ENCODE results near the gene RPS6KL1. TPM values are rescaled to one million over a fixed set of nuclear protein-coding genes. Genes with fewer than 3 reads are reported as not detected.

The RPS6KL1 gene
- total and polyA plus RNA-seq, 5 donors, result 10.5 to 20.7 (median 17.2) TPM

Other genes starting within 250 kb of the RPS6KL1 start
- gene AREL1, start 210.2 kb downstream of the RPS6KL1 start, total RNA-seq, result 10 to 100 TPM; 22.2 to 25.4 (median 23.3) TPM
- gene AREL1, start 210.2 kb downstream of the RPS6KL1 start, polyA plus RNA-seq, result 8.2 TPM
- 10 to 100 TPM; 29.3 to 38.8 (median 38.1) TPM for gene FCF1, start 210.1 kb downstream of the RPS6KL1 start, total RNA-seq
- 13.7 TPM for gene FCF1, start 210.1 kb downstream of the RPS6KL1 start, polyA plus RNA-seq
- 10 to 100 TPM; 31.4 to 36.3 (median 34.4) TPM for gene YLPM1, start 159.9 kb downstream of the RPS6KL1 start, total RNA-seq
- 15.5 TPM for gene YLPM1, start 159.9 kb downstream of the RPS6KL1 start, polyA plus RNA-seq
- not detected for gene PROX2, start 47.1 kb downstream of the RPS6KL1 start, total RNA-seq
- gene PROX2, start 47.1 kb downstream of the RPS6KL1 start, polyA plus RNA-seq, result not detected
- gene DLST, start 41.3 kb downstream of the RPS6KL1 start, total RNA-seq, result 100 to 1,000 TPM; 121 to 148 (median 144) TPM
- 87.6 TPM for gene DLST, start 41.3 kb downstream of the RPS6KL1 start, polyA plus RNA-seq
- 1 to 10 TPM; 2.9 to 5.9 (median 4.1) TPM for gene PGF, start 32.3 kb upstream of the RPS6KL1 start, total RNA-seq
- 4.3 TPM for gene PGF, start 32.3 kb upstream of the RPS6KL1 start, polyA plus RNA-seq
- gene EIF2B2, start 79.7 kb upstream of the RPS6KL1 start, total RNA-seq, result 10 to 100 TPM; 29.4 to 39.9 (median 35.9) TPM
- gene EIF2B2, start 79.7 kb upstream of the RPS6KL1 start, polyA plus RNA-seq, result 25.9 TPM
- gene MLH3, start 128.2 kb upstream of the RPS6KL1 start, total RNA-seq, result 10 to 100 TPM; 23.2 to 27.7 (median 25.1) TPM
- 12.5 TPM for gene MLH3, start 128.2 kb upstream of the RPS6KL1 start, polyA plus RNA-seq
- gene ACYP1, start 140.8 kb upstream of the RPS6KL1 start, total RNA-seq, result 10 to 100 TPM; 10.2 to 14.2 (median 11.5) TPM
- gene ACYP1, start 140.8 kb upstream of the RPS6KL1 start, polyA plus RNA-seq, result 24.0 TPM
- gene ZC2HC1C, start 146.4 kb upstream of the RPS6KL1 start, total RNA-seq, result 10 to 100 TPM in 1 of 4 donors, 1 to 10 TPM in 3; 6.9 to 10.8 (median 9.1) TPM
- 8.4 TPM for gene ZC2HC1C, start 146.4 kb upstream of the RPS6KL1 start, polyA plus RNA-seq
- 100 to 1,000 TPM; 112 to 129 (median 123) TPM for gene NEK9, start 203.8 kb upstream of the RPS6KL1 start, total RNA-seq
- 48.5 TPM for gene NEK9, start 203.8 kb upstream of the RPS6KL1 start, polyA plus RNA-seq